ENCODE measurements around the gene ITGA11. TPM values are rescaled to one million over a fixed set of nuclear protein-coding genes. Genes with fewer than 3 reads are reported as not detected.

The ITGA11 gene
- polyA plus RNA-seq, 1 of the 3 experiments (the other 2 are of a cell fraction), result 0.49 TPM

DNA sequence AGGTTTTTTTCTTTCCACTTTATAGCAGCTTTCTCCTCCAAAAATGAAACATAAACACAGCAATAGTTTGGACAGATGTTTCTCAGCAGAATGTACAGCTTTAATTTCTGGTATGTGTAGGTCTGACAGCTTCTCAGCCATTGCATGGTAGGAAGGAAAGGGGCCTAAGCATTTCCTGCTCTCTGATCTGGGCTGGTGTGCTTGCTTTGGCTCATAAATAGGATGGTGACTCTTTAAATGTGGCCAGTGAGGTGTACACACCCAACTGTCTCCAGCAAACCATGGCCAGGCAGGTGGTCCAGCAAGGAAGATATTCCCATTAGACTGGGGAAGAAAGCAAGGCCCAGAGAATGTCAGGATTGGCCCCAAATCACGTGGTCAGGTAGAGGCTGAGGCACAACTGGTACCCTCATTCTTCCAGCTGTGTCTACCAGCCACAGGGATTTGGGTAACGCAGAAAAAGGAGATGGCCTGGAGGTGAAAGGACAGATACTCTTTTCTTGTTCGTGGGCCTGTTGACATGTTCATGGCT, 52.1 kb downstream of the ITGA11 start:
- Histone ChIP-seq H3F3A (replicated peaks; ENCODE audit: insufficient read depth) (peaks cover 24% of the 10 kb centered on the region), H3K9me2 (no peaks in the 10 kb centered on the region), H3K79me2 (ENCODE audit: insufficient read depth) (no peaks in the 10 kb centered on the region), H3K4me3 (ENCODE audit: low read depth in 2 of 2, low read length in 1 of 2) (no peak overlapping the region), H3K36me3 (replicated peaks in 1 of 2; ENCODE audit: control insufficient read depth in 1 of 2, insufficient read depth in 2 of 2, low read length in 1 of 2) (no peaks in the 10 kb centered on the region), H3K27me3 (ENCODE audit: insufficient read depth) (no peaks in the 10 kb centered on the region), H4K20me1 (ENCODE audit: insufficient read depth) (no peaks in the 10 kb centered on the region), H3K4me2 (no peak overlapping the region), H3K4me1 (ENCODE audit: control insufficient read depth in 1 of 2, insufficient read depth in 2 of 2, low read depth in 1 of 2, low read length in 1 of 2) (peaks cover 12 to 15% of the 10 kb centered on the region in 2 experiments), H2AFZ (ENCODE audit: low read depth) (no peak overlapping the region), H3K9ac (no peak overlapping the region), H3K9me3 (no peaks in the 10 kb centered on the region), H3K27ac (ENCODE audit: low read depth in 2 of 2, low read length in 1 of 2) (no peak overlapping the region)
- ChIA-PET POLR2A (no interaction called here), CTCF (interaction anchor here (1.2 to 2.2 kb wide), 2 partner anchors 73 to 127 kb away, joined by 3 to 10 read pairs; no protein-coding TSS in a partner anchor)
- no peak for DNase-seq
- no peak for TF ChIP-seq TAF1 (IDR thresholded peaks at IDR 0.05; ENCODE audit: borderline replicate concordance, low read depth, low read length)
- no peak for TF ChIP-seq TCF12 (IDR thresholded peaks at IDR 0.05)
- TF ChIP-seq YY1 (IDR thresholded peaks at IDR 0.05; ENCODE audit: low read depth), result no peak
- no peak for TF ChIP-seq TEAD4 (IDR thresholded peaks at IDR 0.05; ENCODE audit: borderline replicate concordance, insufficient read depth)
- no peak for TF ChIP-seq FOSL2 (IDR thresholded peaks at IDR 0.05; ENCODE audit: borderline replicate concordance, low read depth)
- TF ChIP-seq JUND (IDR thresholded peaks at IDR 0.05), result no peak
- no peak for TF ChIP-seq RFX5 (IDR thresholded peaks at IDR 0.05; ENCODE audit: low read length)
- WGBS (ENCODE audit: low lambda C conversion rate), result 38% methylated on average over 2 of the region's 3 CpGs

DNA sequence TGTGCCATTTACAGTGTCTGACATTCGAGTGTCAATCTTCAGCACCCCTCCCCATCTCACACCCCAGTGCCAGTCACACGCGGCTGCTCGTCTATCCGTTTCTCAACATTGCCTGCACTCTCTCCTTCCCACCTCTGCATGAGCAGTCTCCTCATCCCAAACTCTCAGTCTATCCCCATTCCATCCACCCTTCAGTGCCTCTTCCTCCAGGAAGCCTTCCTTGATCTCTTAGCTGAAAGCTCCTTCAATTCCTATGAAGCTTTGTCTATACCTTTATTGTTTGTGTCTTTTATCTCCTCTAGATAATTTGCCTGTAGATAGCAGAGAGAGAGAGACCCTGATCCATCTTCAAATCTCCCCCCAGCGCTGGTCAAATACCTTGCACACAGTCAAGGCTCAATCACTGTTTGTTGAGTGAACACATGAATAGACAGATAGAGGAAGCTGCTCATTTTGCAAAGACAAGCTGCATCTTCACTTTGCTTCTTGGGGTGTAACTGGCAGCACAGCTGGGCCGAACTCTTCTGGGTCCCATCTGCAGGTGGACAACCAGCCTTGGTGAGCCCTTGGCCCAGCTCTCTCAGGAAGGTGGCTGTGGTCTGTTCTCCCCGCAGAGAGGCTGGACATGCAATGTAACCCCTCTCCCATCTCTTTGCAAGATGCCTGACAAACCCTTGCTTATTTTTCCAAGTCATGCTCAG, 52.8 kb downstream of the ITGA11 start:
- POLR2A ChIA-PET, result no interaction called here
- Histone ChIP-seq H3K79me2 (ENCODE audit: insufficient read depth) (no peaks in the 10 kb centered on the region), H3K4me2 (no peak overlapping the region), H3K4me3 (ENCODE audit: low read depth in 2 of 2, low read length in 1 of 2) (no peak overlapping the region), H3K4me1 (ENCODE audit: control insufficient read depth in 1 of 2, insufficient read depth in 2 of 2, low read depth in 1 of 2, low read length in 1 of 2) (peaks cover 6 to 14% of the 10 kb centered on the region in 2 experiments), H3F3A (replicated peaks; ENCODE audit: insufficient read depth) (peaks cover 20% of the 10 kb centered on the region), H3K27me3 (ENCODE audit: insufficient read depth) (no peaks in the 10 kb centered on the region), H2AFZ (ENCODE audit: low read depth) (no peak overlapping the region), H3K9me2 (no peaks in the 10 kb centered on the region), H3K9me3 (no peaks in the 10 kb centered on the region), H4K20me1 (ENCODE audit: insufficient read depth) (no peaks in the 10 kb centered on the region), H3K9ac (no peak overlapping the region), H3K27ac (ENCODE audit: low read depth in 2 of 2, low read length in 1 of 2) (no peak overlapping the region), H3K36me3 (replicated peaks in 1 of 2; ENCODE audit: control insufficient read depth in 1 of 2, insufficient read depth in 2 of 2, low read length in 1 of 2) (no peaks in the 10 kb centered on the region)
- DNase-seq, result no peak
- WGBS (ENCODE audit: low lambda C conversion rate), result 88% methylated on average over 8 of the region's 8 CpGs
- CTCF ChIA-PET, result interaction anchor here (1.1 to 2.2 kb wide), 3 partner anchors 72 to 126 kb away, joined by 3 to 10 read pairs (median 3); no protein-coding TSS in a partner anchor
- no peak for TF ChIP-seq POLR2AphosphoS5 (IDR thresholded peaks at IDR 0.05; ENCODE audit: low read depth, low read length)
- TF ChIP-seq, protein P1, sequence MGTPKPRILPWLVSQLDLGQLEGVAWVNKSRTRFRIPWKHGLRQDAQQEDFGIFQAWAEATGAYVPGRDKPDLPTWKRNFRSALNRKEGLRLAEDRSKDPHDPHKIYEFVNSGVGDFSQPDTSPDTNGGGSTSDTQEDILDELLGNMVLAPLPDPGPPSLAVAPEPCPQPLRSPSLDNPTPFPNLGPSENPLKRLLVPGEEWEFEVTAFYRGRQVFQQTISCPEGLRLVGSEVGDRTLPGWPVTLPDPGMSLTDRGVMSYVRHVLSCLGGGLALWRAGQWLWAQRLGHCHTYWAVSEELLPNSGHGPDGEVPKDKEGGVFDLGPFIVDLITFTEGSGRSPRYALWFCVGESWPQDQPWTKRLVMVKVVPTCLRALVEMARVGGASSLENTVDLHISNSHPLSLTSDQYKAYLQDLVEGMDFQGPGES (IDR thresholded peaks at IDR 0.05; ENCODE audit: low read depth, low read length), result no peak
- TF ChIP-seq YY1 (IDR thresholded peaks at IDR 0.05; ENCODE audit: low read depth), result no peak
- TF ChIP-seq, protein P2, sequence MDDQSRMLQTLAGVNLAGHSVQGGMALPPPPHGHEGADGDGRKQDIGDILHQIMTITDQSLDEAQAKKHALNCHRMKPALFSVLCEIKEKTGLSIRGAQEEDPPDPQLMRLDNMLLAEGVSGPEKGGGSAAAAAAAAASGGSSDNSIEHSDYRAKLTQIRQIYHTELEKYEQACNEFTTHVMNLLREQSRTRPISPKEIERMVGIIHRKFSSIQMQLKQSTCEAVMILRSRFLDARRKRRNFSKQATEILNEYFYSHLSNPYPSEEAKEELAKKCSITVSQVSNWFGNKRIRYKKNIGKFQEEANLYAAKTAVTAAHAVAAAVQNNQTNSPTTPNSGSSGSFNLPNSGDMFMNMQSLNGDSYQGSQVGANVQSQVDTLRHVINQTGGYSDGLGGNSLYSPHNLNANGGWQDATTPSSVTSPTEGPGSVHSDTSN (IDR thresholded peaks at IDR 0.05), result no peak
- no peak for TF ChIP-seq NRF1 (IDR thresholded peaks at IDR 0.05; ENCODE audit: low read depth, low read length)
- TF ChIP-seq EP300 (IDR thresholded peaks at IDR 0.05; ENCODE audit: borderline replicate concordance in 1 of 2, low read depth in 1 of 2, low read length in 1 of 2), result no peak
- no peak for TF ChIP-seq SIN3A (IDR thresholded peaks at IDR 0.05; ENCODE audit: borderline replicate concordance, low read depth, low read length)
- TF ChIP-seq, protein P3, sequence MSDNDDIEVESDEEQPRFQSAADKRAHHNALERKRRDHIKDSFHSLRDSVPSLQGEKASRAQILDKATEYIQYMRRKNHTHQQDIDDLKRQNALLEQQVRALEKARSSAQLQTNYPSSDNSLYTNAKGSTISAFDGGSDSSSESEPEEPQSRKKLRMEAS (IDR thresholded peaks at IDR 0.05; ENCODE audit: low read depth), result no peak
- TF ChIP-seq JUND (IDR thresholded peaks at IDR 0.05), result no peak
- TF ChIP-seq NFIC (IDR thresholded peaks at IDR 0.05; ENCODE audit: borderline replicate concordance), result no peak
- TF ChIP-seq TAF1 (IDR thresholded peaks at IDR 0.05; ENCODE audit: borderline replicate concordance, low read depth, low read length), result no peak
- no peak for TF ChIP-seq GABPA (IDR thresholded peaks at IDR 0.05; ENCODE audit: low read depth)
- no peak for TF ChIP-seq RFX5 (IDR thresholded peaks at IDR 0.05; ENCODE audit: low read length)
- TF ChIP-seq MEF2A (IDR thresholded peaks at IDR 0.05; ENCODE audit: borderline replicate concordance, low read depth), result no peak
- no peak for TF ChIP-seq RXRA (IDR thresholded peaks at IDR 0.05; ENCODE audit: borderline replicate concordance, low read depth)
- TF ChIP-seq TEAD4 (IDR thresholded peaks at IDR 0.05; ENCODE audit: borderline replicate concordance, insufficient read depth), result no peak
- TF ChIP-seq GATA2 (CRISPR knock-in tag; IDR thresholded peaks at IDR 0.05), result no peak
- no peak for TF ChIP-seq MXI1 (IDR thresholded peaks at IDR 0.05; ENCODE audit: low read depth, low read length)

All from SK-N-SH (cell line).